HCT116 (cell line): ENCODE results near the gene HTT-AS.

ENCODE experiments used
- ATF3 ChIP-seq: IDR thresholded peaks from 2 replicates; pipeline ENCODE4 v1.6.1; 2012
- EZH2 ChIP-seq: fragments of 200-600 bp; sonication (generic); IDR thresholded peaks from 2 replicates; pipeline ENCODE4 v1.6.1; 2017; ENCODE audit warnings: antibody characterized with exemption, mixed run types

GRCh38 chr4:3118312-3118711 is 44.0 kb upstream of the HTT-AS start:
- no peak for TF ChIP-seq EZH2
- TF ChIP-seq ATF3: no peak
